HG02642 (cell line): ENCODE data around the gene TDRD15.
"Not testable (repeated sequence)": the region's sequence is repeated elsewhere in the genome, so short reads cannot be mapped to it uniquely, and the experiment has no call there.

ENCODE experiments used
- ATAC-seq: cut with Tn5 transposase; IDR thresholded peaks from one replicate; pipeline ENCODE4 v1.9.1; 2021; ENCODE audit warnings: mild to moderate bottlenecking; ENCODE audit not compliant: unreplicated experiment, poor library complexity

Gene TDRD15

DNA sequence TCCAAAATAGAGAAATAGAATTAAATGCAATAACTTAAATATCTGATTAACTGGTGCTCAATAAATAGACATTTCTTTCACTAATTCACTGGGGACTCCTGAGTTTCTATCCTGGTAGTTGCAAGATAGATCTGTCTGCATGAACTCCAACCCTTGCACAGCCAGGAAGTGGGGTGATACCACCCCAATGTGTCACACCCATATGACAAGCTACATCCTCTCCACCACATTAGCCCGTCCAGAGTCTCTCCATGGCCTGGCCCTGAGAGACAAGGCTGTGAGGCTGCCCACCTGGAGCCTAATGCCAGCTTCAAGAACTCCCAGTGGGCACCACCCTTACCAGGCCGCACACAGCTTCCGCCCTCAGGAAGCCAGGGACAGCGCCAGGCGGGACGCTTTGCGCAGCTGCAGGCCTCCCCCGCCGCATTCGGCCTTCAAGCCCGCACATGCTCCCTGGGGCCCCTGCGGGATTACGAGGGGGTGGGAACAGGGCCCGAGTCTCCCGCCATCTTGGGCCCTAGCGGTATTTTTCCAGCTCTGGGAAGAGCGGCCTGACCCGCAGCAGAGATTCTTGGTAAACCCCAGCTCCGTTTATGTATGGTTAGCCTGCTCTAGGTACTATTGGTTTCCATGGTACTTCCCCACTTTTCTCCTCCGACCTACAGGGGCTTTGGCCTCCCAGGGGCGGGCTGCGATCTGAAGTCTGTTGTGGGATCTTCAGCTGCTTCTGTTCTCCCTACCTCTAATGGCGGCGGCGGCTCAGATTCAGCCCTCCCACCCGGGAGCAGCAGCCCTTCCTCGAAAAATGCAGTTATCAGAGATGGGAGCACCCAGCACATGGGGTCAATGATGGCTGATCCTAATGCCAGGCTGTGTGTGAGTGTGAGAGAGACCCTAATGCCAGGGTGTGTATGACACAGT lies at the start of gene TDRD15:
Gene TDRD15 (plus strand): TSS at position 496 of the 921 bp plus-strand sequence. CDS start 13,500 bp downstream, outside the sequence.
- ATAC-seq, result no peak

DNA sequence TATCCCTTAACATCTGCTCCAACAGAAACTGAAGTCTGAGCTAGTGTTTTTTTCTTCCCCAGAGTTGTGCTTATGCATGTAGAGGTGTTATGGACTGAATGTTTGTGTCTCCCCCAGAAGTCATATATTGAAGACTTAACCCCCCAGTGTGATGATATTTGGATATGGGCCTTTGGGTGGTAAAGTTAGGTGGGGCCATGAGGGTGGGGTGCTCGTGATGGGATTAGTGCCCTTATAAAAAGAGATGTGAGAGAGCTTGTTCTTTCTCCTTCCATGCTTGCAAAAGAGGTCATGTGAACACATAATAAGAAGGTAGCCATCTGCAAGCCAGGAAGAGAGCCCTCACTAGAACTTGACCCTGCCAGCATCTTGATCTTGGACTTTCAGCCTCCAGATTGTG lies 45.5 kb upstream of the TDRD15 start:
- no peak for ATAC-seq

DNA sequence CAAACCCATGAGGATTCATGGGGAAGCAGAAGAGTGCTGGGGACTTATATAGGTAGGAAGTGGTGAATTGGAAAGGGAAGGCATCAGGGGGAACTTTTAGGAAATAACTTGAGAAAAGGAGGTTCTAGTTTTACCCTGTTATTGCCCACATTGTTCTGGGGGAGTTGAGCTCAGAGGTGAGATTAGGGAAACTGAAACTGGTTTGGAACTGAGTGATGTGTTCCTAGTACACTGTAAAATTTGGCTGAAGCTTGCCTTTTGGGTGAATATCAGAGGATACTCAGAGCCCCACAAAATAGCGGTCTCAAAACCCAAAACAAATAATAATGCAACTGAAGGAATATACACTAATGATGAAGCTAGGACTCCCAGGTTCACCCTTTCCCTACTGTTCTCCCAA lies 40.3 kb upstream of the TDRD15 start:
- ATAC-seq, result no peak

DNA sequence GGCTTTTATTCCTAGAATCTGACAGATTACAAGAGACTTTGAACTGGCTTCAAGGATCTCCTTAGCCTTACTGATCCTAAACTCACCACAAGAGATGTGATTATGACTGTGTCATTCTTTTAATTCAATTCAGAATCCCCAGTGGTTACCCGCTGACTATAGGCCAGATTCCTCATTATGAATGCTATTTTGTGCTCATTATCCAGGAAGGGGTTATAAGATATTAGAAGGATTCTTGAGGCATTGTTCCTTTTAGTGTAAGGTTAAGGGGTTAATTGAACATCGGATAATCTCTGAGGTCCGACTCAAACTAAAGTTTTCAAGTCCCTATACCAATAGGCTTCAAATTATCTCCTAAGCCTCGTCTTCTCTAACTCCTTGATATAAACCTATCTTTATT lies 39.4 kb upstream of the TDRD15 start:
- ATAC-seq, result no peak

DNA sequence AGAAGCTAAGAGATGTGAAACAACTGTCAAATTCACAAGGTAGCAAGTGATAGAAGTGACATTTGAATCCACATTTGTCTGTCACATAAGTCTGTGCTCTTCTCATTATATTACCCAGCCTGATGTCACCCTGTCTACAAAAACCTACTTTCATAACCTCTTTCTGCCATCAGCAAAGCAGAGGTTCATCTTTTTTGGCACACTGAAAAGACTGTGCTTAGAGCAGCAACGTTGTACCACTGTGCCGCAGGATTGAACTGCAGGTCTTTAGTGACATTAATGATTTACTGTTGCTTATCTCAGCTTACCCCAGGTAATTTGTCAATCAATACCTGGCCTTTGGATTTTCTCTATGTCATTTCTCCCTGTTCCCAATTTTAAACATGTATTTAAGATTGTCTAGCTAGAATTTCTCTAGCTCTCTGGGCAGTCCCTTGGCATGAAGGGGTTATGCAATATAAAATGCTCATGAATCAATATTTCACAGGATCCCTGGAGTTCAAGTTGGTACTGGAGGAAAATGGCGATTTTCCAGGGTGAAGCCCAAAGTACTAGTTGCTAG lies 31.4 kb upstream of the TDRD15 start:
- no peak for ATAC-seq

DNA sequence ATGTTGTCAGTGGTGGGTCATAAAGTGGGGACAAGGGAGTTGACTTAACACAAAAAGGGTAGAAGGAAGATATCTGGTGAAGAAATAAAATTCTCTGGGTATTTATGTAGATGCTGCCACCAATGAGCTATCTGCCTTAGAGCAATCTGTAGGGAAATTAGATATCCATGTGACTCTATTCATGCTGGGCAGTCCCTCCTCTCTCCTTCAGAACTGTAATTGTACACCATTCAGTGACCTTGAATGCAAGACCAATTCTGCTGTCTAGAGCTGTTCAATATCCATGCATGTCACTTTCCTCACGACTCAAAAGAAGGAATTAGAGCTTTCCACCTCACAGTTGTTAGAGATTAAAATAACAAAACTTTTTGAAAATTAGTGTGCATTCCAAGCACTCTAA lies 28.6 kb upstream of the TDRD15 start:
- no peak for ATAC-seq

DNA sequence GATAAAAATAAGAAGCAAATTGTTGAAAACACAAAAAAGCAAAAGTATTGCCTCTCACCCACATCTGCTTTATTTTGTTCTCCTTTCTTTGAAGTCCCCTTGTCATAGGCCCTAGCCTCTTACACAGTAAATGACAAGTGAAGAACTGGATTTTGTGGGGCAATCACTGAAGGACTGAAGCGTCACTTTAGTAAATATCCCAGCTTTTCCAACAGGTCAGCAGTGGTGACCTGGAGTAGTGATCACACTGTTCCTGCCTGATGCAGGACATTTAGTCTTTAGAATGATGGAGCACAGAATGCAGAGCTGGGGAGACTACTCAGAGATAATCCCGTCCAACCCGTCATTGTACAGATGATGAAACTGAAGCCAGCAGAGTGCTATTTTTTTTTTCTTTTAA lies 28.1 kb upstream of the TDRD15 start:
- no peak for ATAC-seq

DNA sequence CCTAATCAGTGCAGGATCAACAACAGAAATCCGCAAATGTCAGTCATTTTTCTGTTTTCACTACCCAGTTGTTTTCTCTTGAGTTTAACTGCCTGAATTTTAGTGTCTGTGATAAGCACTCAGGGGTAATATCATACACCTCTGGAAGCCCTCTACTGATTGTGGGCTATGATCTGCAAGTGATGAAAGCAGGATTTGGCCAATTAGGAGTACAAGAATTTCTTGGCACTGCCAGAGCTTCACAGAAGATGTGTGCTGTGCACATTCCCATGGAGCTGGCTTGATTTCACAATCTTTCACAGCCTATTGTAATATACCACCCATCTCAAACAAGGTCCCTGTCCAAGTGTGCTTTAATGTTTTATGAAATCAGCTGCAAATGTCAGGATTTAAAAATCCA lies 27.3 kb upstream of the TDRD15 start:
- ATAC-seq, result no peak

DNA sequence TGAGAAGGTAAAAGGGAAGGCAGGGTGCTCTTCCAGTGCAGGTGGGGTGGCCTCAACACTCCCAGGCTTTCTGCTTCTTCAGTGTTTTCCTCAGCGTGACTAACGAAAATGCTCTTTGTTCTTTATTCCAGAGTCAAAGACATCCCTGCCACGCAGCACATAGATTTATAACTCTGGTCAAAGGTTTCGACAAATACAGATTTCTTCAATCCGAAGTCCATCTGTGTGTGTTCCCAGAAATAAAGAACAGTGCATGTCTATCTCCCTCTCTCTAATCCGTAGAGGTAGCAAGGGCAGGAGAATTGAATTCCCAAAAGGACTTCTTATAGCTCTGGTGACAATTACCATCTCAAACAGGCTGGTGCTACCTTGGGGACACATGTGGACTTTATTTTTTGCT lies 26.4 kb upstream of the TDRD15 start:
- ATAC-seq, result no peak

DNA sequence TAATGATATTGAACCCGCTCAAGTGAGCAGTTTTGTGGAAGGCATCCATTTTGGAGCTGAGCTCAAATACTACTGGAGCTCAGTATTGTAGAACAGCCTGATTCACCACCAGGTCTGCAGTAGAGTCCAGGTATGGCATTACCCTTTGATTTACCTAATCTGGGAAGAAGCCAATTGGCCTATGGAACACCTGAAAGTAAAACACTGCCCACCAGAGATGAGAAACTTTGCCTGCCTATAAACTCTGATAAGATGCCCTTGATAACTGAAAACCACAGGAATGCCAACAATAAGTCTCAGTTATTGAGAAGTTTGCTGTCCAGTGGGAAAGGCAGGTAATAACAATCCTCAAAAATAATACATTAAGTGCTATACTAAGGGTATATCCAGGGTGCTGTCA lies 25.5 kb upstream of the TDRD15 start:
- ATAC-seq, result no peak

DNA sequence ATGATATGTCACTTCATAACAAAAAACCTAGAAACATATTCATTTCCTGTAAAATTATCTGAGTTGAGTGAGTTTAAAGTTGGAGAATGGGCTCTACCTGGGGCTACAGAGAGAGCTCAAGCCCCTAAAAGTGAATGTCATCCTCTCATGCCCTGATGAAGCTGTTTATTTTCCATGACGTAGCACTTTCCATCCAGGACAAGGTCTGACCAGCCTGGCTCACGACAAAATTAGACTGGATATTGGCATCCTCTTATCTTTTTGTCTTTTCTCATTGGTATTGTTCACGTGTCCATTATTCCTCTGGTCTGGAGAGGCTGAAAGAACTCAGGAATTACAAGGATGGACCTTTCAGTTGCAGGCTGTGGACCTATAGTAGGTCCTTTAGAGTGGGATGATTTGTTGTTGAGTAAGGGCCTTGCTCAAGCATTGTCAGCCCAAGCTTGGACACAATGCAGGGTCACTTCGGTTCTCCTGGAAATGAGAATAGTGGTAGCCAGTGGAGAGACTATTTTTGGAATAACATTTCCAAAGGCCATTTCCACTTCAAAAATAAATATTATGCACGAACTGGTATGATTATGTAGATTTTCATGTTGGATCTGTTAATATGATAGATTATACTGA lies 24.4 kb upstream of the TDRD15 start:
- ATAC-seq, result no peak

DNA sequence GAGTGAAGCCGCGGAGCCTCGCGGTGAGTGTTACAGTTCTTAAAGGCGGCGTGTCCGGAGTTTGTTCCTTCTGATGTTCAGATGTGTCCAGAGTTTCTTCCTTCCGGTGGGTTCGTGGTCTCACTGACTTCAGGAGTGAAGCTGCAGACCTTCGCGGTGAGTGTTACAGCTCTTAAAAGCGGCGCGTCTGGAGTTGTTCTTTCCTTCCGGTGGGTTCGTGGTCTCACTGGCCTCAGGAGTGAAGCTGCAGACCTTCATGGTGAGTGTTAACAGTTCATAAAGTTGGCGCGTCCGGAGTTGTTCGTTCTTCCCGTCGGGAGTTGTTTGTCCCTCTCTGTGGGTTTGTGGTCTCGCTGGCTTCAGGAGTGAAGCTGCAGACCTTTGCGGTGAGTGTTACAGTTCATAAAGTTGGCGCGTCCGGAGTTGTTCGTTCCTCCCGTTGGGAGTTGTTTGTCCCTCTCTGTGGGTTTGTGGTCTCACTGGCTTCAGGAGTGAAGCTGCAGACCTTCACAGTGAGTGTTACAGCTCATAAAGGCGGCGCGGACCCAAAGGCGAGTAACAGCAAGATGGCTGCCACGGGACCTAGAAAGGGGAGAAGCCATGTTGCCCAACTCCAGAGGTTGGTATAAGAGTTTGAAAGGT lies 22.1 kb upstream of the TDRD15 start:
- ATAC-seq, result not testable (repeated sequence)

DNA sequence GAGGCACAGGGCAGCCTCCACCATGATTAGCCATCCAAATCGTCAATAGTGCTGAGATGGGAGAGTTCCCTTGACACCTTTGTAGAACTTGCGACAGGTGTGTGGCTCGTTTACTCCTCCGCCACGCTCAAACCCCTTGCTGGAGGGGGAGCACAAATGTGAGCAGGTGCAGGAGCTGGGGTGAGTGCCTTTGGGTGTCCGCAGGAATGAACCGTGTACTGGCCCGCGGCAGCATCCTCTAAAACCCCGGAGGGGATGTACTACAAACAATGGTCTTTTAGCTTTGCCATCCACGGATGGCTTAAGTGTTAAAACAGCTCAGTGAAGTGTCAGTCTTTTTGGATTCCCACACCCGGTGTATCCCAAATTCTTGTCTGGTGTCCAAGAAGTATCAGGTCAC lies 21.4 kb upstream of the TDRD15 start:
- ATAC-seq, result no peak

DNA sequence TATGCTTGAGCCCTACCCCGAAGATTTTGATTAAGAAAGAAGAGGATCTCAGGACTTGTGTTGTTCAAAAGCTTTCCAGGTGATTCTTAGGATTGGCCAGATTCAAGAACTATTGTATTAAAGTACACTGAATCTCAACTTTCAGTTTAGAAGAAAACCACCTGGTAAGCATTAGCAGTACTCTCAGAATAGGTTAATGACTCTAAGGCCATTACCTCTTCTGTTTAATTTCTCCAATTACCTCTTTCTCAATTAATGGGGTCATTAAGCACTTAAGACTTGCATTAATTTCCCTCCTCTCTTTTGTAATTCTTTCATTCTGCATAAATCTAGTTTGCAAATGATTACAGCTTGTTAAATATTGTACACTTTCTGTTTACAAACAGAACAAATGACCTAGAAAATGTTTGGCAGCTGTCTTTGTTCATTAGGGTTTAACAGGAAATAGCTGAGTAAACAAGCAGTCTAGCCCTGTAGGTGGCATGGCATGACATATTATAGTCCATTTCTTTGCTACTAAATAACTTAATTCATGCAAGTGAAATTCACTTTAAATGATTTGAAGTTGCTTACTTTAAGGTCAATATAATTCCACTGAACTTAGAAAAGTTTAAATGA lies 20.4 kb upstream of the TDRD15 start:
- no peak for ATAC-seq

DNA sequence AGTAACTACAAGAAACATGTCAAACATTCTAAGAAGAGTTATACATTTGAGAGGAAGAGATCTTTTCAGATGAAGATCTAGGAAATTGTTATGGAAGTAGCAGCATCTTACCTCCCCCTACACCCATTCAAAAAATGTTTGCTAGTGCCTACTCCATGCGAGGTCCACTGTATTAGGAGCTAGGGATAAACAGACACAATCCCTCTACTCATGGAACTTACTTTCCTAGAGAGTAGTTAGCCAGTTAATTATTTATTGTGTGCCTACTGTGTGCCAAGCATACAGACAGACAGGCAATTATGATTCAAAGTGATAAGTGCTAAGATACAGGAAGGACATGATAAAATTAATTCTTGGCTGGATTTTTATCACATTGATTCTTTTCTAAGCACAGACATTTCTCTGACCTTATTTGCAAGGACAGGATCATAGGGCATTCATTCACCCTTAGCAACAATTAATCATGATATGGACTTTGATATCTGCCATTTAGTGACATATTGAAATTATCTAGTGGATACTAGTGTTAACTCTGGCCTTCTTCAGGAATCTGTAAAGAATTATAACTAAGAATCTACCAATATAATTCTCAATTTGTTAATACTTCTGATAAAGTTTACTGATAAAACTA lies 19.6 kb upstream of the TDRD15 start:
- ATAC-seq, result no peak

DNA sequence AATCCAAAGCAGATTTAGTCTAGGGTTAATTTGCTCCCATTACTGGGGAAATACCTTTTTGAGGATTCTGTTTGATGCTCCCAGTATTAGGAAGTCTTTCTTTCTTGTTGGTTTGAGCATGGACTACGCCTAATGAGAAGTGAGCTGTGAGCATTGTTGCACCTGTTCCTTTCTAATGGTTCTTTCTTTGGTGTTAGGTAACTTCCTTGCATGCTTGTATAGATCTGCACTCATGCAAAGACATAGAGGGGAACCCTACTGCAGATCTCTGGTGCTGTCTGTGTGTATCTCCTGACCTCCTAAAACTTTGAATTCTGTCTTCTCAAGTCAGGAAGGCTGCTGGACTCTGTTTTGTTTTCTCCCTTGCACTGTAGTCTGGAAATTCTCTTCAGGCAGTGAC lies 12.8 kb upstream of the TDRD15 start:
- no peak for ATAC-seq

DNA sequence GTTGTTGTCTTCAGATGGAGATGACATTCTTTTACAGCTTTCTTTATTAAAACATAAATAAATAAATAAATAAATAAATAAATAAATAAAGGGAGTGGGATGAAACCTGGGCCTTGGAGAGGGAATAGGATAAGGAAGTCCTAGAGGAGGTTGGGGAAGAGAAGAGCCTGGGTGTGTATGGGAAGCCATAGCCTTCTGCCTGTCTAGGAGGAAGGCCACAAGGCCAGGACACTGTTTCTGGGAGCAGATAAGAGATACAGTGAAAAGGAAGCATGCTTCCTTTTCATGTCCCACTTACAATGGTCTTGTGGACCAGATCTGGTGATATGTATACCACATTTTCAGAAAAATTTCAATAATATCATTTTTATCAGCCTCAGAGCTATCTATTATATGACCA lies 6.1 kb upstream of the TDRD15 start:
- no peak for ATAC-seq

DNA sequence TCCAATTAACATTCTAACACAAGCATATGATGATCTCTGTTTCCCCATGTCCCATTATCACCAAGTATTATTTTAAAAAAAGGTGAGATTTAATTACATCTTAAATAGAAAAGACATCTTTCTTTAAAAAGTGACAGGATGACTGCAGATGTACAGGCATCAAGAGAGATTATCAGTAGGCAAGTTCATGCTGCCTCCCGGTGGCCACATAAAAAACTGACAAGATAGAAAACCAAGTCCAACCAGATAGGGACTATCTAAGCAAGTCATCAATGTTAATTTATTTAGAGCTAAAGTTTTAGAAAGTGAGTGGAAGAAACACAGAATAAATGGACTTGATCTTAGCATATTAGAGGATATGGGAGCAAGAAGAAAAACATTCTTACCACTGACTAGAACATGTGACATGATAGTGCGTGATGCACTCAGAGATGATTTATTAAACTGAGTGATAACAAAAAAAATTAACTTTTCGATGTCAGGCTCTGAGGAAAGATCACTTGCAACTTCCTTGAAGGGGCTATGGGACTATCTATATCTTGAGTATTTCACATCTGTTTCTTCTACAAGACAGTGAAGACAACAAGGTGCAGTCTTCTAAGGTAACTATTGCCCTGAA lies 5.4 kb upstream of the TDRD15 start:
- no peak for ATAC-seq

DNA sequence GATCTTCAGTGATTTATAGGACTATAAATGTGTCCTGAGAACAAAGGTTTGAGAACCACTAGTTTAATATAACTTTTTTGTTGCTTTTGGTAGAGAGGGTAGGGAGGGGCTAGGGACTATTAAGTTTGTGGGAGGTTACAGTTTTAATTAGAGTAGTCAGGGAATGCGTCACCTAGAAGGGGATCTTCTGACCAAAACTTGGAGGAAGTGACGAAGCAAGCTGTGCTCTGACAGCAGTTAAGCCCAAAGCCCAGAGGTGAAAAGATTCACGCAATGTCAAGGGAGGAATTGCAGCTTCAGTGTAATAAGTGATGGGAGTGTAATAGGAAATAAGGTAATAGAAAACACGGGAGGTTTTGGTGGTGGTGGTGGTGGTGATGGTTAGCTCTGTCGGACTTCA lies 8.1 kb downstream of the TDRD15 start:
- ATAC-seq, result no peak

DNA sequence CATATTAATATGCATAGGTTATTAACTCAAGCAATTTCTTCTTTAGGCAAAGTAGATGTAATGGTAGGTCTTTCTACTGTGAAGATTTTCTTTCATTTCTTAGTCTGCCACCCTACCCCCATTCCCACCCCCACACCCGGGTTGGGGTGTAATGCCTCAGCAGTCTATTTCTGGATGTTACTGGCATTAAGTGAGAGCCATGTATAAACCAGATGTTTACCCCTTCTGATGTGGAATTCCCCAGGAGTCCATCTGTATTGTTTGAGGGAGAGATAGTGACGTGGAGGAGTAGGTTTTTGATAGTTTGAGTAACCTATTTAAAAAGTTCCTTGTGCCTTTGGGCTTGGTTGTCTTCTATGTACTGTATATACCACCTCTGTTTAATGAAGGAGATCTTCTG lies 11.8 kb downstream of the TDRD15 start:
- ATAC-seq, result no peak
